Measurements from ENCODE around the gene DCK.

The DCK gene

GRCh38 chr4:70954032-70954431 is 39.4 kb upstream of the DCK start:
- H3K27me3 ChIP-seq = no peaks in the 10 kb centered on the region
- intact Hi-C loops (cut with DNase I; ENCODE audit: low total_unique reads) = no loop called here
- H3K4me3 ChIP-seq = no peak overlapping the region
- TF ChIP-seq, protein P1, sequence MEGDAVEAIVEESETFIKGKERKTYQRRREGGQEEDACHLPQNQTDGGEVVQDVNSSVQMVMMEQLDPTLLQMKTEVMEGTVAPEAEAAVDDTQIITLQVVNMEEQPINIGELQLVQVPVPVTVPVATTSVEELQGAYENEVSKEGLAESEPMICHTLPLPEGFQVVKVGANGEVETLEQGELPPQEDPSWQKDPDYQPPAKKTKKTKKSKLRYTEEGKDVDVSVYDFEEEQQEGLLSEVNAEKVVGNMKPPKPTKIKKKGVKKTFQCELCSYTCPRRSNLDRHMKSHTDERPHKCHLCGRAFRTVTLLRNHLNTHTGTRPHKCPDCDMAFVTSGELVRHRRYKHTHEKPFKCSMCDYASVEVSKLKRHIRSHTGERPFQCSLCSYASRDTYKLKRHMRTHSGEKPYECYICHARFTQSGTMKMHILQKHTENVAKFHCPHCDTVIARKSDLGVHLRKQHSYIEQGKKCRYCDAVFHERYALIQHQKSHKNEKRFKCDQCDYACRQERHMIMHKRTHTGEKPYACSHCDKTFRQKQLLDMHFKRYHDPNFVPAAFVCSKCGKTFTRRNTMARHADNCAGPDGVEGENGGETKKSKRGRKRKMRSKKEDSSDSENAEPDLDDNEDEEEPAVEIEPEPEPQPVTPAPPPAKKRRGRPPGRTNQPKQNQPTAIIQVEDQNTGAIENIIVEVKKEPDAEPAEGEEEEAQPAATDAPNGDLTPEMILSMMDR (IDR thresholded peaks at IDR 0.05) = no peak
- H3K36me3 ChIP-seq = no peaks in the 10 kb centered on the region
- no peak overlapping the region for H3K27ac ChIP-seq
- peaks cover 0 to 25% (median 9%) of the 10 kb centered on the region in 4 donors for H3K4me1 ChIP-seq
- no peak for DNase-seq
- no peaks in the 10 kb centered on the region for H3K9me3 ChIP-seq

DNA sequence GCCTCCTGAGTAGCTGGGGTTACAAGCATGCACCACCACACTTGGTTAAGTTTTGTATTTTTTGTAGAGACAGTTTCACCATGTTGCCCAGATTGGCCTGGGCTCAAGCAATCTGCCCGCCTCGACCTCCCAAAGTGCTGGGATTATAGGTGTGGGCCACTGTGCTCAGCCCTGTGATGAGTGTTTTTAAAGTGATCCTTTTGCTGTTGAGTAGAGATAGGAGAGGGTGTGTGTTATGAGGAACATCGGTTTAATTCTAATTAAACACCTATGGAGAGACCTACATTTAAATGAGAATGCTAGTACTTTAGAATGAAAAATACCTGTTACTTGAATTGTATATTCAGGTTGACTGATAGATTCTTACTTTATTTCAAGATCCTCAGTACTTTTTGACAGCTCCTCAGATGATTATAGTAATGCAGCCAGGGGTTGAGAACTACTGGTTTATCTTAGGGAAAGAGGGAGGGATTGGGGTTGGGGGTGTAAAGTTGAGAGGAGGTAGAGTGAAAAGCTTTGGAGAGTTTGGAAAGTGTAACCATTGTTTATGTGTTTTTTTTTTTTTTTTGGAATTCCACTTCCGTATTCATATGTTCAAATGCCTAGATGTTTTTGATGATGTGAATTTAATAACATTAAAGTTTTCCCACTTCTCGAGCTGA is 36.8 kb upstream of the DCK start:
- intact Hi-C loops (cut with DNase I; ENCODE audit: low total_unique reads) = no loop called here
- Histone ChIP-seq H3K9me3 (no peaks in the 10 kb centered on the region), H3K27me3 (no peaks in the 10 kb centered on the region), H3K36me3 (peaks cover 0 to 11% (median 4%) of the 10 kb centered on the region in 3 donors), H3K4me3 (peak overlapping the region in 1 of 2 donors; percentile 18), H3K4me1 (peaks cover 0 to 24% (median 6%) of the 10 kb centered on the region in 4 donors), H3K27ac (no peak overlapping the region)
- DNase-seq = no peak
- TF ChIP-seq, protein P1 (IDR thresholded peaks at IDR 0.05) = no peak

DNA sequence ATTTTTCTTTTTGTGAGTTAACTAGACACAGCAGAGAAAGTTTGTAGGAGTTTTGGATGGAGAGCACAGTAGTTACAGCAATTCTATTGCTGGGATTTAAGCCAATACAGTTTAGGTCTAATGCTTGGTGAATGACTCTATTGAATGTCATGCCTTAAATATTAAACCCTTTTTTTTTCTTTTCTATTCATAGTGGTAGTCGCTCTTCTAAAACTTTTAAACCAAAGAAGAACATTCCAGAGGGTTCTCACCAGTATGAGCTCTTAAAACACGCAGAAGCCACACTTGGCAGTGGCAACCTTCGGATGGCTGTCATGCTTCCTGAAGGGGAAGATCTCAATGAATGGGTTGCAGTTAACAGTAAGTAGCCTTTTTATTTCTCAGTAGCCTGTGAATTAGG is 34.8 kb upstream of the DCK start:
- H3K4me3 ChIP-seq = no peak overlapping the region
- DNase-seq = no peak
- peaks cover 0 to 19% (median 4%) of the 10 kb centered on the region in 3 donors for H3K36me3 ChIP-seq
- no peaks in the 10 kb centered on the region for H3K9me3 ChIP-seq
- TF ChIP-seq, protein P1 (IDR thresholded peaks at IDR 0.05) = no peak
- H3K27me3 ChIP-seq = no peaks in the 10 kb centered on the region
- intact Hi-C loops (cut with DNase I; ENCODE audit: low total_unique reads) = no loop called here
- H3K27ac ChIP-seq = peak overlapping the region in 1 of 2 donors; percentile 26
- peaks cover 0 to 24% (median 6%) of the 10 kb centered on the region in 4 donors for H3K4me1 ChIP-seq

- TF ChIP-seq, protein P1 (IDR thresholded peaks at IDR 0.05) = no peak
- intact Hi-C loops (cut with DNase I; ENCODE audit: low total_unique reads) = no loop called here
These were observed 24.4 kb upstream of the DCK start for GRCh38 chr4:70969076-70969475.

GRCh38 chr4:70976252-70976651 is 17.2 kb upstream of the DCK start:
- H3K4me1 ChIP-seq = no peaks in the 10 kb centered on the region
- no peaks in the 10 kb centered on the region for H3K9me3 ChIP-seq
- H3K27me3 ChIP-seq = no peaks in the 10 kb centered on the region
- TF ChIP-seq, protein P1 (IDR thresholded peaks at IDR 0.05) = no peak
- DNase-seq = no peak
- intact Hi-C loops (cut with DNase I; ENCODE audit: low total_unique reads) = no loop called here
- no peak overlapping the region for H3K4me3 ChIP-seq
- peaks cover 10 to 50% (median 11%) of the 10 kb centered on the region in 3 donors for H3K36me3 ChIP-seq
- H3K27ac ChIP-seq = no peak overlapping the region

More at GRCh38 chr4:70969076-70969475, 24.4 kb upstream of the DCK start:
- H3K4me3 ChIP-seq = no peak overlapping the region
- H3K9me3 ChIP-seq = no peaks in the 10 kb centered on the region
- no peak for DNase-seq
- H3K4me1 ChIP-seq = peaks cover 0 to 4% (median 0%) of the 10 kb centered on the region in 4 donors
- H3K27me3 ChIP-seq = no peaks in the 10 kb centered on the region
- H3K36me3 ChIP-seq = peaks cover 0 to 28% (median 0%) of the 10 kb centered on the region in 3 donors
- no peak overlapping the region for H3K27ac ChIP-seq

Measured in tibial artery (tissue), 4 donors.